ENCODE results near the gene LNPEP. TPM values are rescaled to one million over a fixed set of nuclear protein-coding genes. Genes with fewer than 3 reads are reported as not detected.

LNPEP gene
- total and polyA plus RNA-seq, 10 of the 15 experiments (the other 5 are each of a cell fraction or from before 2014, with no cell fraction given) = 5.6 to 54.9 (median 25.0) TPM

DNA sequence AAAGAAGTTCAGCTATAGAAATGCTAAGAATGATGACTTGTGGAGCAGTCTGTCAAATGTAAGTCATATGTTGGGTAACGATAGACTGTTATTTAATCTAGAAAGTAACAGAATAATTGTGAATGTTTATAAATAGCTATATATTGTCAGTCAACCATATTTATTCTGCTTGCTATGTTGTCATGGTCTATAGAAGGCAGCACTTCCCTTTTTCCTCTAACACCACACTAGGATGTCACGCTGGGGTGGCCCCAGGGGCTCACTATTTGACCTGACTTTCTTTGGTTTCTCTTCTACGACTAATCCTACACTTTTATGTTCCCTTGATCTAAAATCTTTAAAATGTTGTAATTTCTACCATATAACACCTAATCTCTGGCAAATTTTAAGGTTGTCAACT, 39.1 kb upstream of the LNPEP start (continued):
- no peak for TF ChIP-seq SIX5 (IDR thresholded peaks at IDR 0.05; ENCODE audit: low read depth, low read length, severe bottlenecking)
- TF ChIP-seq, protein P1, sequence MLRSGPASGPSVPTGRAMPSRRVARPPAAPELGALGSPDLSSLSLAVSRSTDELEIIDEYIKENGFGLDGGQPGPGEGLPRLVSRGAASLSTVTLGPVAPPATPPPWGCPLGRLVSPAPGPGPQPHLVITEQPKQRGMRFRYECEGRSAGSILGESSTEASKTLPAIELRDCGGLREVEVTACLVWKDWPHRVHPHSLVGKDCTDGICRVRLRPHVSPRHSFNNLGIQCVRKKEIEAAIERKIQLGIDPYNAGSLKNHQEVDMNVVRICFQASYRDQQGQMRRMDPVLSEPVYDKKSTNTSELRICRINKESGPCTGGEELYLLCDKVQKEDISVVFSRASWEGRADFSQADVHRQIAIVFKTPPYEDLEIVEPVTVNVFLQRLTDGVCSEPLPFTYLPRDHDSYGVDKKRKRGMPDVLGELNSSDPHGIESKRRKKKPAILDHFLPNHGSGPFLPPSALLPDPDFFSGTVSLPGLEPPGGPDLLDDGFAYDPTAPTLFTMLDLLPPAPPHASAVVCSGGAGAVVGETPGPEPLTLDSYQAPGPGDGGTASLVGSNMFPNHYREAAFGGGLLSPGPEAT (IDR thresholded peaks at IDR 0.05; ENCODE audit: low read depth) = peak; percentile 42; the same call in 1 of the 2 replicates
- TF ChIP-seq, protein P2, sequence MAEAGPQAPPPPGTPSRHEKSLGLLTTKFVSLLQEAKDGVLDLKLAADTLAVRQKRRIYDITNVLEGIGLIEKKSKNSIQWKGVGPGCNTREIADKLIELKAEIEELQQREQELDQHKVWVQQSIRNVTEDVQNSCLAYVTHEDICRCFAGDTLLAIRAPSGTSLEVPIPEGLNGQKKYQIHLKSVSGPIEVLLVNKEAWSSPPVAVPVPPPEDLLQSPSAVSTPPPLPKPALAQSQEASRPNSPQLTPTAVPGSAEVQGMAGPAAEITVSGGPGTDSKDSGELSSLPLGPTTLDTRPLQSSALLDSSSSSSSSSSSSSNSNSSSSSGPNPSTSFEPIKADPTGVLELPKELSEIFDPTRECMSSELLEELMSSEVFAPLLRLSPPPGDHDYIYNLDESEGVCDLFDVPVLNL (IDR thresholded peaks at IDR 0.05; ENCODE audit: low read depth, low read length) = no peak
- no peak for TF ChIP-seq SIN3A (IDR thresholded peaks at IDR 0.05; ENCODE audit: low read depth, low read length)
- TF ChIP-seq CREB1 (IDR thresholded peaks at IDR 0.05; ENCODE audit: low read depth) = peak; percentile 80
- no peak for TF ChIP-seq JUND (IDR thresholded peaks at IDR 0.05; ENCODE audit: low read depth, low read length)
- TF ChIP-seq ZZZ3 (IDR thresholded peaks at IDR 0.05; ENCODE audit: control insufficient read depth, insufficient read length, low read depth) = no peak
- TF ChIP-seq ZNF274 (IDR thresholded peaks at IDR 0.05; ENCODE audit: insufficient read depth, insufficient read length) = no peak
- no peak for TF ChIP-seq NR2C2 (IDR thresholded peaks at IDR 0.05; ENCODE audit: borderline replicate concordance, control insufficient read depth, insufficient read length, low read depth)
- 0 out of 2 replicates have a peak, but pooled peaks have one; percentile 39 for TF ChIP-seq YY1 (IDR thresholded peaks at IDR 0.05; ENCODE audit: low read depth, low read length)
- peak; percentile 31; the same call in 1 of the 2 replicates for TF ChIP-seq RAD21 (IDR thresholded peaks at IDR 0.05; ENCODE audit: insufficient read depth, low read depth, low read length)
- no peak for TF ChIP-seq SRF (IDR thresholded peaks at IDR 0.05; ENCODE audit: low read depth in 2 of 2, low read length in 2 of 2)
- no peak for TF ChIP-seq KLF5 (IDR thresholded peaks at IDR 0.05; ENCODE audit: partially characterized antibody)
- TF ChIP-seq ZNF24 (IDR thresholded peaks at IDR 0.05) = no peak
- TF ChIP-seq FOXM1 (IDR thresholded peaks at IDR 0.05; ENCODE audit: low read depth, low read length) = peak; percentile 79
- TF ChIP-seq CBFB (IDR thresholded peaks at IDR 0.05; ENCODE audit: low read depth) = no peak
- TF ChIP-seq E2F8 (IDR thresholded peaks at IDR 0.05; ENCODE audit: low read depth, partially characterized antibody) = no peak
- TF ChIP-seq TCF7 (IDR thresholded peaks at IDR 0.05; ENCODE audit: borderline replicate concordance) = peak; percentile 56; the same call in 1 of the 2 replicates
- TF ChIP-seq, protein P3, sequence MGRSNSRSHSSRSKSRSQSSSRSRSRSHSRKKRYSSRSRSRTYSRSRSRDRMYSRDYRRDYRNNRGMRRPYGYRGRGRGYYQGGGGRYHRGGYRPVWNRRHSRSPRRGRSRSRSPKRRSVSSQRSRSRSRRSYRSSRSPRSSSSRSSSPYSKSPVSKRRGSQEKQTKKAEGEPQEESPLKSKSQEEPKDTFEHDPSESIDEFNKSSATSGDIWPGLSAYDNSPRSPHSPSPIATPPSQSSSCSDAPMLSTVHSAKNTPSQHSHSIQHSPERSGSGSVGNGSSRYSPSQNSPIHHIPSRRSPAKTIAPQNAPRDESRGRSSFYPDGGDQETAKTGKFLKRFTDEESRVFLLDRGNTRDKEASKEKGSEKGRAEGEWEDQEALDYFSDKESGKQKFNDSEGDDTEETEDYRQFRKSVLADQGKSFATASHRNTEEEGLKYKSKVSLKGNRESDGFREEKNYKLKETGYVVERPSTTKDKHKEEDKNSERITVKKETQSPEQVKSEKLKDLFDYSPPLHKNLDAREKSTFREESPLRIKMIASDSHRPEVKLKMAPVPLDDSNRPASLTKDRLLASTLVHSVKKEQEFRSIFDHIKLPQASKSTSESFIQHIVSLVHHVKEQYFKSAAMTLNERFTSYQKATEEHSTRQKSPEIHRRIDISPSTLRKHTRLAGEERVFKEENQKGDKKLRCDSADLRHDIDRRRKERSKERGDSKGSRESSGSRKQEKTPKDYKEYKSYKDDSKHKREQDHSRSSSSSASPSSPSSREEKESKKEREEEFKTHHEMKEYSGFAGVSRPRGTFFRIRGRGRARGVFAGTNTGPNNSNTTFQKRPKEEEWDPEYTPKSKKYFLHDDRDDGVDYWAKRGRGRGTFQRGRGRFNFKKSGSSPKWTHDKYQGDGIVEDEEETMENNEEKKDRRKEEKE (IDR thresholded peaks at IDR 0.05) = no peak
- TF ChIP-seq JUNB (IDR thresholded peaks at IDR 0.05) = peak; percentile 72
- peak; percentile 59 to 76; a peak in 2 of 4 replicates for TF ChIP-seq IKZF2 (IDR thresholded peaks at IDR 0.05)
- no peak for TF ChIP-seq RELA (IDR thresholded peaks at IDR 0.05; ENCODE audit: borderline replicate concordance, partially characterized antibody)
- TF ChIP-seq ASH2L (IDR thresholded peaks at IDR 0.05; ENCODE audit: borderline replicate concordance, low read depth) = no peak
- peak; percentile 79 for TF ChIP-seq BCL11A (IDR thresholded peaks at IDR 0.05; ENCODE audit: low read depth, low read length)
- TF ChIP-seq CHD2 (IDR thresholded peaks at IDR 0.05; ENCODE audit: borderline replicate concordance, low read depth, low read length) = no peak

All from GM12878 (cell line).